ENCODE data around the gene RIOX2. TPM values are rescaled to one million over a fixed set of nuclear protein-coding genes. Genes with fewer than 3 reads are reported as not detected.
A peak's percentile ranks its signal among the peaks of the same experiment; 100 is the strongest.
"Not testable (repeated sequence)": the region's sequence is repeated elsewhere in the genome, so short reads cannot be mapped to it uniquely, and the experiment has no call there.

Gene RIOX2
- total RNA-seq (2014; rRNA removed; shearing (Covaris generic)) = 35.0 and 35.5 TPM in 2 replicates

GRCh38 chr3:97971679-97972567, at the start of gene RIOX2:
Gene RIOX2, minus strand, starts transcription at chr3:97972431. Its CDS starts 4,838 bp downstream, at chr3:97967593.
- peak; percentile 84 for DNase-seq (ENCODE audit: low read depth)

DNA sequence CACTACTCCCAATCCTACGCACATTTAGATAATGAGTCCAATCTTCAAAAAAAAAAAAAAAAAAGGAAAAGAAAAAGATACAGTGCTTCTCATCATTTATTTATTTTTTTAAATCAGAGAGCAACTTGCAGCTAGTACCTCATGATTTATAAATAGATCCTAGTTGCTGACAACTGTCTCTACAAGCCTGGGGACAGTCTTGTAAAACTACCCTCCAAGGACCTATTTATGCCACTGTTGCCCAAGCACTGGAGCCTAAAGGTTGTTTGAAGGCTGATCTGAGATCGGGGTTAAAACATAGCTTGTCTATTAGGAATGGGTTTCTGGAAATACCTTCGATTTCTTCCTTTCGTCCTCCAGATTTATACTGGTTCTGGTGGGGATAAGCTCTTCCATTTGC, 48.2 kb upstream of the RIOX2 start:
- no peak for DNase-seq (ENCODE audit: low read depth)

DNA sequence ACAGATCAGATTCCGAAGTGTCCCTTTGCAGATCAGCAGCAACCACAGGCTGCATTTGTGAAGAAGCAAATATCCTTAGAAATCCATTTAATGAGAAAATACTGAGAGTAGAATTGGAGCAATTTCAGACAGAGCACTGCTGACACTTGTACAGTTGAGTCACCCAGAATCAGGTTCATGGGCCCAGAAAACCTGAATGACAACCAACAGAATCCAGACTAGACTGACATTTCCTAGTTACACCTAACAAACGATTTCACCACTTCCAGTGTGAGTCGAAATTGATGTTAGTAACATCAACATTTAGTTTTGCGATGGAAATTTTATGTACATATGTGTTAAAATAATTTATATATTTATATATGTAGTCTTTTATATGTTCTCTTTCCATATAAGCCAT, 46.1 kb upstream of the RIOX2 start:
- no peak for DNase-seq (ENCODE audit: low read depth)

DNA sequence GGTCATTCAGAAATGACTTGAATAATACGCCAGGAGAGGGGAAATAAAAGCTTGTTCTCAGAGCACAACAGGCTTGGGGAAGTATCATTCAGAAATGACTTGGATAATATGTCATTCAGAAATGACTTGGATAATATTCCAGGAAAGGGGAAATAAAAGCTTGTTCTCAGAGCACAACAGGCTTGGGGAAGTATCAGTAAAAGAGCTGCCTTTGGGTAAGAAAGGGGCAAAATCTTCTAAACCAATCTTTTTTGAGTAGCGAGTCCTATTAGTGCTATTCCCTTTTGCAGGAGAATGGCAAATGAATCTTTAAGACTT, 42.0 kb upstream of the RIOX2 start:
- DNase-seq (ENCODE audit: low read depth) = no peak

GRCh38 chr3:98013411-98014267, 41.4 kb upstream of the RIOX2 start:
- no peak for DNase-seq (ENCODE audit: low read depth)

DNA sequence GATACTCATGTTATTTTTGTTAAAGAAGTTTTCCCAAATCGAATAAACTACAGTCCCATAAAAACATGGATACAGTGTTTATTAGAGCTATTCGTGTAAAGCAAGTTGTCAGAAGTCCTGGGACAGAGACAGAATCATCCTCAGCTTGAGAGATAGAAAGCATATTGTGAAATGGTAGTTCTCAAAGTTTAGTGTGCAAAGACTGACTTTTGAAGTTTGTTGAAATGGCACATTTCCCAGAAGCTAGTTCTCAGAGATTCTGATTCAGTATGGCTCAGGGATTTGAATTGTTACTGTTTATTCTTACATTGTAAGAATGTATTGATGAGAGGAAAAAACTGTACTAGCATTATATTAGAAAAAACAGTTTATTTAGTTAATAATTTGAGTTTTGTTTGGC, 40.7 kb upstream of the RIOX2 start:
- no peak for DNase-seq (ENCODE audit: low read depth)

GRCh38 chr3:98010883-98011449, 38.7 kb upstream of the RIOX2 start:
- not testable (repeated sequence) for DNase-seq (ENCODE audit: low read depth)

DNA sequence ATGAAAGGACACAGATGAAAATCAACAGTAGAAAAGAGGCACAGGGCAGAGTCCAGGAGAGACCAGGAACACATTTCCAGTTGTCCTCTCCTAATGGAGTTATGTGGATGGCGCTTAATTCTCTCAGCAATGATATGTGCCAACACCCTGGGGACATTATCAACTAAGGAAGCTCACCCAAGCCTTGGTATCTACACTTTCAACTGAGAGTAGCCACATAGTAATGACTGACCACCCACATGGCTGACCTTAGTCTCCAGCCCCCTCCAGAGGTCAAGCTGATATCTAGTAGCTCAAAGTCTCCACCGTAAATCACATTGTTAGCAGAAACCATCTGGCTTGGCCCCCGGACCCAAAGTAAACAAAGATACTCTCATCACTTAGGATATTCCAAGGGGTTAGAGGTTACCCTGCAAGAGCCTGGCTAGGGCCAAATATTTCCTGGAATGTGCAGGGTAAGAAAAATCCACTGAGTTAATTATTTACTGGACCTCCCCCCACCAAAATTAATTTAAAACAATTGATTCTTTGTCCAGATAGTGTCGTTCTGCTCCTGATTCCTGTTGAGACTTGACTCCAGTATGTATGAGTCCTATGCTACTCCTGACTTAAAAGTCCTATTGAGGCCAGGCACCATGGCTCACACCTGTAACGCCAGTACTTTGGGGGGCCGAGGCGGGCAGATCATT, 38.1 kb upstream of the RIOX2 start:
- DNase-seq (ENCODE audit: low read depth) = no peak

DNA sequence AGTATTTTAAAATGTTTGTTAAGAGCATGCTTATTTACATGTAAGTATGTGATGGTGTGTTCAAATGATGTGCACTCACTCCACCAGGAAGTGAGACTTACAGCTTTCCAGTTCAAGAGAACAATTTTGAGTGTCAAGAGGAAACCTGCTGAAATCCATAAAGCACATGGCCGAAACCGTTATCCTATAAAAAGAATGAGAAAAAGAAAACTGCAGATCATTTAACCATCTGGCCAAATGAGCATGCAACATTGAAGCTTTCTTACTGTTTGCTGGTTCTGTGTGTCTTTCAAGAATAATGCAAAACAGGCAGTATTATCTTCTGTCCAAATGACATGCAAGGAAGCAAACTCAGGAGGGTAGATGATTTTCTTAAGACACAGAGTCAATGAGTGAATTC, 36.6 kb upstream of the RIOX2 start:
- no peak for DNase-seq (ENCODE audit: low read depth)

GRCh38 chr3:98005438-98005837, 33.2 kb upstream of the RIOX2 start:
- DNase-seq (ENCODE audit: low read depth) = no peak

GRCh38 chr3:98004721-98005120, 32.5 kb upstream of the RIOX2 start:
- DNase-seq (ENCODE audit: low read depth) = no peak

- no peak for DNase-seq (ENCODE audit: low read depth)
Observed at GRCh38 chr3:98003306-98003969, 31.2 kb upstream of the RIOX2 start.

GRCh38 chr3:98002717-98003116, 30.5 kb upstream of the RIOX2 start:
- no peak for DNase-seq (ENCODE audit: low read depth)

DNA sequence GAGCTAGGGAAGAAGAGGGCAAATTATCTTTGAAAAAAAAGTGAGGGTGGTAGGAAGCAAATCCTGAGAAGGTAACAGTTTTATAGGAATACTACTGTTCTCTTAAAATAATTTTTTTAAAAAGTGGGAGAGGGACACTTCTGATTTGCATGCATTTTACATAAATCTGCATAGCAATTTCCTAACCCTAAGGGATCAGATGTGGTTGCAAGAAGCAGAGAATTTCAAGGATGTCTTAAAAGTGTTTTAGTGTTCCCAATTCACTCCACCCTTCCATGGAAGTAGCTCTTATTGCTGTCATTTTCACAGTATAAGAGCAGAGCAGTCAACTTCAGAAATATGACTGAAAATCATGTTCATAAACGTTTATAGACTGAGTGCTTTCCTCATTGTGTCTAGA, 27.8 kb upstream of the RIOX2 start:
- no peak for DNase-seq (ENCODE audit: low read depth)

- DNase-seq (ENCODE audit: low read depth) = no peak
Observed at GRCh38 chr3:97999103-97999502, 26.9 kb upstream of the RIOX2 start.

DNA sequence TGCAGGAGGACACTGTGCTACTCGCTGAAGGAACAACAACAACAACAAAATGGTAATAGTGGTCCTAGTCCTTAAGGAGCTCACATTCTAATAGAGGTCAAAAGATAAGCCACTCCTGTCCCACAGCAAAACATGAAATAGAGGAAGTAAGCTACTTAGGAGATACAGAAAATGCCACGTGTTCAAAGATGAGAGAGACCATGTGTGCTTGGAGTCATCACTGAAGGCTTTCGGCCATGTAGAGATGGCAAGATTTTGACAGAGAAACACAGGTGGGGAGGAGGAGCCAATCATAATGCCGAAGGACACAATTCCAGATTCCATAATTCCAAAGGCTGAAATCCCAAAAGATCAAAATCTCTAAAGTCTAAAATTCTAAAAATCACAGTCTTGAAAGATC, 24.8 kb upstream of the RIOX2 start:
- DNase-seq (ENCODE audit: low read depth) = no peak

GRCh38 chr3:97994328-97994945, 22.2 kb upstream of the RIOX2 start:
- no peak for DNase-seq (ENCODE audit: low read depth)

DNA sequence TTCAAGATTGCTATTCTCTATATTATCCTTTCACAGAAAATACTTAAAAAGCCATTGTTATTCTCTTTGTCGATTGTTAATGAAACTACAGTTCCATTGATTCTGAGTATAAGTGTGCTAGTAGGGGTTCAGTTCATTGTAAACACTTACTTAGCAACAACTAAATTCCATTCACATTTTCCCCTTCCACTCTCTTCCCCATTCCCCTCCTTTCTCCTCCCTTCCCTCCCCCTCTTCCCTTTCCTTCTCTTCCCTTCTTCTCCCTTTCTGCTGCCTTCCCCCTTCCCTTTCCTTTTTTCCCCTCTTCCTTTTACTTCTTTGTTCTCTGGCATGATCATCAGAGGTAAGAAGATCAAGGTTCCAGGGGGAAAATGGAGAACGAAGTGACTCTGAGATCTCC, 21.3 kb upstream of the RIOX2 start:
- DNase-seq (ENCODE audit: low read depth) = no peak

GRCh38 chr3:97992547-97993173, 20.4 kb upstream of the RIOX2 start:
- no peak for DNase-seq (ENCODE audit: low read depth)

GRCh38 chr3:97991293-97991682, 19.1 kb upstream of the RIOX2 start:
- no peak for DNase-seq (ENCODE audit: low read depth)

Measured in Daoy (cell line).